HG03097 (cell line): Measurements from ENCODE around the gene UCKL1.
"Not testable (repeated sequence)": the region's sequence is repeated elsewhere in the genome, so short reads cannot be mapped to it uniquely, and the experiment has no call there.

Source experiments
- ATAC-seq: cut with Tn5 transposase; IDR thresholded peaks from one replicate; pipeline ENCODE4 v1.9.1; 2021; ENCODE audit not compliant: unreplicated experiment, low FRiP score

Gene UCKL1

GRCh38 chr20:63945031-63945658 lies 11.1 kb downstream of the UCKL1 start:
- no peak for ATAC-seq

DNA sequence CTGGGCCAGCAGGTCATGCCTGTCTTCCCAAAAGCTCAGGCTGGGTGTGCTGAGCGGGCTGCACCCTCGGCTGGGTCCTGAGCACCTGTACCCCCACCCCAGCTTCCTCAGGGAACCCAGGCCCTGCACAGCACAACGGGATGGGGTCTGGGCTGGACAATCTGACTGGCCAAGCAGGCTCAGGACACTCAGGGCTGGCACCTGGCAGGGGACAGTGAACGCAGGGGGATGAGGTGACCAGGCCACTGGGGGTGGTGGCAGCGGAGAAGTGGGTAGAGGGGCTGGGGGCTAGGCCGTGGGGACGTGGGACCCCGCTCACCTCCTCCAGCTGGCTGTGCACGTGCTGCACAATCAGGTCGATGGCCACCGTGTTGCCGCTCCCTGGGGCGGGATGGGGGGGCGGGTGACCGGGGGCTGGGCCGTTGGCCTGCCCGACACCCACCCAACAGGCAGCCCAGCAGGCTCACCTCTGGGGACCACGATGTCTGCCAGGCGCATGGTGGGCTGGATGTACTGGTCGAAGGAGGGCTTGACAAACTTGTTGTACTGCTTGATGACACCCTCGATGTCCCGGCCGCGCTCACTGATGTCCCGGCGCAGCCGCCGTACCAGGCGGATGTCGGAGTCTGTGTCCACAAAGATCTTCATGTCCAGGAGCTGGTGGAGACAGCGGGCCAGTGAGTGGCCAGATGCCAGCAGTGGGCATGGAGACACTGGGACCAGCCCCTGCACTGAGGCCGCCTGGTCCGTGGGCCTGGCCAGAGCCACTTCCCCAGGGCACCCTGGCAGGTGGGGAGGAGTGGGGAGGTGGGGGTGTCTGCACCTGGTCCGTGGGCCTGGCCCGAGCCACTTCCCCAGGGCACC lies 11.9 kb downstream of the UCKL1 start:
- no peak for ATAC-seq

DNA sequence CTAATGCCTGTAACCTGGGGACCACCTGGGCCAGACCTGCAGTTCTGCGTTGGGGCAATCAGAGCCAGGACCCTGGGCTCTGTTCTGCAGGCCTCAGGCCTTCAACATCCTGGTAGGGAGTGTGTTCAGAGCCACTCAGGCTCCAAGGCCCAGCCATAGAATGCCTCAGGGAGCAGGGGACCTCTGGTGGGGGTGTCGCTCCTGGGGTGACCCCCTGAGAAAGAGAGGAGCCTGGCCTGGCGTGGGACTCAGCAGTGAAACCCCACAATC lies 12.5 kb downstream of the UCKL1 start:
- no peak for ATAC-seq

DNA sequence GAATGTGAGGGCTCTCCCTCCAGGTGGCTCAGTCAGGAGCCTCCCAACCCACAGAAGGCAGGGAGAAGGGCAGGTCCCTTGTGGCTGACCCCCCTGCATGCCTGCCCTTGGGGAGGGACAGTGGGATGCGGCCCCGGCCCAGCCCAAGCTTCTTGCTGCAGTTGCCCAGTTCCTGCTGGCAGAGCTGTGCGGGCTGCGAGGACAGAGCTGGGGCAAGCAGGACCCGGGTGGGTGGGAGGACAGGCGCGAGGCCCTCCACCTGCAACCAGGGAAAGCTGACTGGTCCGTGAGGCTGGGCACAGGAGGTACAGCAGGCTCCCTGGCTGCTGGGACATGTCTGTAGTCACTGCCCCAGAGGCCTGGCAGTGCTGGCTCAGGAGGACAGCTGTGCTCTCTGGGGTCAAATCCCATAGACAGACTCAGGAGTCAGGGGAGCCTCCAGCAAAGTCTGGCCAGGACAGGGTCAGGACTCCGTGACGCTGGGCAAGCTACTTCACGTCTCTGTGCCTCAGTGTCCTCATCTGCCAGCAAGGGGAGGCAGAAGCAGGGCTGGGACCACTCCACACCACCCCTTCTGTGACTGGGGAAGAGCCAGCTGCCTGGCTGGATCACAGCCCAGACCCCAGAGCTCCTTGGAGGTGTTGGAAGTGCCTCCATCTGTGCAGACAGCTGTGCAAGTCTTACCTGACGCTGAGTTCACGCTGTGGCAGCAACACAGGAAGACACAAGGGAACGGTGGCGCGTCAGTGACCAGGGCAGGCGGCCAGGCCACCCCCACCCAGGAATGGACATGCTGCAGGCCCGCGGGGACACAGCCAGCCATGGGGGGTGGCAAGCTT lies 13.0 kb downstream of the UCKL1 start:
- ATAC-seq, result no peak

- no peak for ATAC-seq
These were observed 13.8 kb downstream of the UCKL1 start for GRCh38 chr20:63942250-63942951.

GRCh38 chr20:63941282-63942081 lies 14.7 kb downstream of the UCKL1 start:
- no peak for ATAC-seq

GRCh38 chr20:63940472-63941266 lies 15.5 kb downstream of the UCKL1 start:
- no peak for ATAC-seq

GRCh38 chr20:63940071-63940471 lies 16.1 kb downstream of the UCKL1 start:
- ATAC-seq, result no peak

- ATAC-seq, result no peak
These were observed 16.9 kb downstream of the UCKL1 start for GRCh38 chr20:63939061-63939935.

DNA sequence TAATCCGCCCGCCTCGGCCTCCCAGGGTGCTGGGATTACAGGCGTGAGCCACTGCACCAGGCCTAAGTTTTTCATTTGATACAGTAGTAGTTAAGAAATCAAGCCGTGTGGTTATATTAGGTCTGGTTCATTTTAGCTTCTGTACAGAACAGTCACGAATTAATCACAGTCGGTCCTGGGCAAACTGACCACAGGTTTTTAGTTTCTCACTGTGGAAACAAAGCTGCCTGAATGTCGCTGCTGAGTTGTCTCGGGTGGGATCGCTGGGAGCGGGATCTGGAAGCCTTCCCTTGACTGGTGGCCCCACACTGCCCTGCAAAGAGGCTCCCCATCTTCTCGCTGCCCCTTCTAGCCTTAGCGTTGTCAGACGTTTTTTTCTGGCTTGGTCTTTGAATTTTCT lies 18.6 kb downstream of the UCKL1 start:
- ATAC-seq, result no peak

DNA sequence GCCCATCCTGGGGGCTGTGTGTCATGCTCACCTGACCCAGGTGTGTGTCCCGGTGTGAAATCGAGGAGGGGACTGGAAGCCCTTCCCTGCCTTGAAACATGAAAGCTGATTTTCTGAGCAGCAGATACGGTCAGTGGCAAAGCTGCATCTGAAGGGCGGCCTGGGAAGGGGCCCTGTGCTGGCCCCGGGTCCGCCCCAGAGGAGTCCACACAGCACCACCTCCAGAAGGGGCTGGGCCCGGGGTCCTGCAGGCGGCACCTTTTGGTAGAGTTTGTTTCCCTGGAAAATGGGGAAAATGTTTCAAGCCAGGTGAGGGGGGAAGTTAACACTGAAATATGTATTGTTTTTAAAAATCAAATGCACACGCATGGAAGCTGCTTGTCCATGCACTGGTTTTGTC lies 20.8 kb downstream of the UCKL1 start:
- no peak for ATAC-seq

DNA sequence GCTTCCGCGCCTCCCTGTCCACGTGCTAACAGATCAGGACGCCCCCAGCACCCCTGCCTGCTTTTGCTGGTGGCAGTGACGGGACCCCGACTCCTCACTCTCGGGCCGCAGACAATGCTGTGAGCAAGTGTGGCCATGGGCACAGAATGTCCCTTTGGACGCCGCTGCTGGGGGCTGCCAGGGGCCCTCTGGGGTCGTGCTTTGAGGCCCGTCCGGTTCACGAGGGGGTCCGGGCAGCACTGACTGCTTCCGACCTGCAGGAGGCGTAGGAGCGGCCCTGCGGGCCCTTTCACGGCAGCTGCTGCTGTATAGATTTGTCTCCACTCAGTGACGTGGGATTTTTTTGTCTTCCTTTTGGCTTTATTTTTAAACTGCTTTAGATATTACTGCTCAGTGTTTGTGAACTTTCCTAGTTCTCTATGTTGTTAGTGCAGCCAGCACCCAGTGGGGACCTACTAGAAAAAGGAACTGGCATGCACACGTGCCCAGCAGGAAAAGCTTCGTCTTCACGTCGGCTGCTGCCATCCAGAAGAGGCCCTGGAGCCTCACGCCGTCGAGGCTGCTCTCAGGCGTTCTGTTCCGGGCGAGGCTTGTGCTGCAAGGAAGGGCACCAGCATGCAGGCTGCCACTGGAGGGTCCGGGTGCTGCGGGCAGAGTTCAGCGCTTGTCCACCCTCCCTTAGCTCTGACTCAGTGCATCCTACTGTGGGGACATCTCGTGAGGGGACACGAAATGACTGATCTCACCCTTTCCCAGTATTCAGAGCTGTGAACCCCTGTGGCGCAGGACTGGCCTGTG lies 21.7 kb downstream of the UCKL1 start:
- ATAC-seq, result no peak

- no peak for ATAC-seq
These were observed 22.6 kb downstream of the UCKL1 start for GRCh38 chr20:63933646-63934045.

GRCh38 chr20:63932606-63933160 lies 23.5 kb downstream of the UCKL1 start:
- ATAC-seq, result no peak

DNA sequence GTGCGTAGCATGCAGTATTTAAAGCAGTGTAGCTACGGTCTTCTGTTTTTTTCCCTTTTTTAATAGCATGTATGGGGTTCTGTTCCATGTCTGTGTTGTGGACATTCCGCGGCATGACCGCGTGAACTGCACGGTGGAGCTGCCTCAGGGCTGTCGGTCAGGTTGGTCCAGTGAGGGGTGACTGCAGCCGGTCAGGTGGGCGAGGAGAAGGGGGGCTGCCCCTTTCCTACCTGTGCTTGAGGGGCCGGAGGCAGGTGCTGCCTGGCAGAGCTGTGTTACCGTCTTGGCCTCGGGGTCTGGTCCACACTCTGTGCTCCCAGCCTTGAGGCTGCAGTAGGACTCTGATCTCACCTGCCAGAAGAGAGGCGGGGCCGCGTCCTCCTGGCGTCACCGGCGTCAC lies 24.5 kb downstream of the UCKL1 start:
- no peak for ATAC-seq

DNA sequence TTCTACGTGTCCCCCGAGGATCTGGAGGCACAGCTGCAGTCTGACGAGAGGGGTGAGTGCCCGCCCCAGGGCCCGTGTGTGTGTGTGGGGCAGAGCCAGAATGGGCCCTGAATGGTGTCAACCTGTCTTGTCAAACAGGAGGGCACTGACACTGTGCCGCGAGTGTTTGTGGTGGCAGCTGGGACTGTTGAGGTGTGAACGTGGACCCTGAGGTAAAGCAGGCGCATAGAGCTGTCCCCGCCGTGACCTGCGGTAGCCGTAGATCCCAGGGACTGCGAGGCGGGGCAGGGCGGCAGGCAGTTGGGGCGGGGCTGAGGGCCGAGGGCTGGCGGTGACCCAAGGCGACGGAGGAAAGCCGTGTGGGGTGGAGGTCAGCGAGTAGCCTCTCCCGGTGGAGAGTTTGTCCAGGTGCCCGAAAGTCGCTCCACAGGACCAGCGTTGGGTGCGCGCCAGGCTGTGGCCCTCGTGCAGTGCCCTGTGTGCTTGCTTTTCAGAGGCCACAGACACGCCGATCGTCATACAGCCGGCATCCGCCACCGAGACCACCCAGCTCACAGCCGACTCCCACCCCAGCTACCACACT lies 25.2 kb downstream of the UCKL1 start:
- ATAC-seq, result no peak

DNA sequence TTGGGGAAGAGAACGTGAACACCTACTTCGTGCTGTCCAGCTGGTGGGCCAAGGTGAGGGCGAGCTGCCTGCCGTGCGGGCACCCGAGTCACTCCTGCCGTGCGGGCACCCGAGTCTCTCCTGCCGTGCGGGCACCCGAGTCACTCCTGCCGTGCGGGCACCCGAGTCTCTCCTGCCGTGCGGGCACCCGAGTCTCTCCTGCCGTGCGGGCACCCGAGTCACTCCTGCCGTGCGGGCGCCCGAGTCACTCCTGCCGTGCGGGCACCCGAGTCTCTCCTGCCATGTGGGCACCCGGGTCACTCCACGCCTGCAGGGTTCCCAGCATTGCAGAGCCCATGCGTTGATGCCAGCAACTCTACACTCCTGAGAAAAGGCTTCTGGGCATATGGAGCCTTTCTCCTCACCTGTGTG lies 26.7 kb downstream of the UCKL1 start:
- ATAC-seq, result not testable (repeated sequence)
